Transverse colon (tissue), 4 donors: Measurements from ENCODE around the gene LY86. TPM values are rescaled to one million over a fixed set of nuclear protein-coding genes. Genes with fewer than 3 reads are reported as not detected.

Source experiments
- DNase-seq: peaks from one replicate; pipeline ENCODE4 v3.0.0-alpha.2; 2019
- H3K27ac ChIP-seq, 4 donors: fragments of 200-600 bp; sonication (generic); 2 replicates each; pipeline ENCODE4 v1.5.1; 2016 to 2018; ENCODE audit warnings: inconsistent platforms in 4 of 4
- H3K27me3 ChIP-seq: fragments of 200-600 bp; sonication (generic); 2 replicates; pipeline ENCODE4 v1.5.1; 2017; ENCODE audit warnings: inconsistent platforms
- H3K36me3 ChIP-seq, 4 donors: fragments of 200-600 bp; sonication (generic); 2 replicates each; pipeline ENCODE4 v1.5.1; 2017 to 2019; ENCODE audit warnings: inconsistent platforms in 4 of 4
- H3K4me1 ChIP-seq, 4 donors: fragments of 200-600 bp; sonication (generic); 2 replicates each; pipeline ENCODE4 v1.5.1; 2017 to 2020; ENCODE audit warnings: inconsistent platforms in 4 of 4
- H3K4me3 ChIP-seq, 4 donors: fragments of 200-600 bp; sonication (generic); 1 replicate in 1 of 4; 2 replicates in 3 of 4; pipeline versions ENCODE4 v1.5.1 to v1.6.1; 2017 to 2019; ENCODE audit warnings: inconsistent platforms in 4 of 4
- H3K9me3 ChIP-seq, 2 donors: fragments of 200-600 bp; sonication (generic); 2 replicates each; pipeline ENCODE4 v1.5.1; 2017 to 2019; ENCODE audit warnings: inconsistent platforms in 2 of 2
- EP300 ChIP-seq: sonication (generic); formaldehyde crosslinking; IDR thresholded peaks from one replicate; pipeline ENCODE4 v1.6.1; 2017; ENCODE audit warnings: antibody characterized with exemption, low read depth
- POLR2A ChIP-seq: fragments of 450-650 bp; IDR thresholded peaks from one replicate; pipeline ENCODE4 v1.6.1; 2016; ENCODE audit warnings: antibody characterized with exemption, mild to moderate bottlenecking, moderate library complexity
- POLR2AphosphoS5 ChIP-seq, 3 donors: sonication (generic); formaldehyde crosslinking; IDR thresholded peaks; one replicate each; pipeline ENCODE4 v1.6.1; 2016; ENCODE audit warnings: antibody characterized with exemption in 3 of 3
- WGBS, 2 donors: methylation state at CpG; one replicate each; pipeline ENCODE4 v1.1.5; 2018; ENCODE audit warnings: low coverage in 1 of 2; 5-methylcytosine and 5-hydroxymethylcytosine counted together
- in situ Hi-C, 4 donors: fragments of 200-750 bp; cut with MboI; loops; one replicate each; pipeline versions ENCODE4 v1.15.0 to v1.15.1; 2017; ENCODE audit warnings: low sequenced_read_pairs in 3 of 4, low pct_ligation_motif_present in 1 of 4, low pct_unique_long_range_greater_than_20kb in 1 of 4
- intact Hi-C: fragments of 100-400 bp; cut with DNase I; formaldehyde crosslinking; loops from one replicate; pipeline ENCODE4 v1.15.1; 2023; ENCODE audit warnings: low total_unique reads
- total RNA-seq, 4 donors: library from RNA; depleted of rRNA; stranded (reverse); fragments of >200 nt; gene quantifications; one replicate each; pipeline ENCODE4 v1.1.0, GENCODE V29; 2016
- TF ChIP-seq, protein P1 (sequence below), 5 experiments: fragments of 200-600 bp in 3 of 5; fragments of 450-650 bp in 2 of 5; sonication (generic) in 3 of 5; IDR thresholded peaks; 1 replicate in 2 of 5; 2 replicates in 3 of 5; pipeline ENCODE4 v1.5.1; 2016 to 2017; ENCODE audit warnings: antibody characterized with exemption in 5 of 5, inconsistent platforms in 3 of 5, mild to moderate bottlenecking in 2 of 5, moderate library complexity in 1 of 5

Gene LY86
- total RNA-seq, 4 donors from 2014 or later = 10.0 TPM; not detected in 3

DNA sequence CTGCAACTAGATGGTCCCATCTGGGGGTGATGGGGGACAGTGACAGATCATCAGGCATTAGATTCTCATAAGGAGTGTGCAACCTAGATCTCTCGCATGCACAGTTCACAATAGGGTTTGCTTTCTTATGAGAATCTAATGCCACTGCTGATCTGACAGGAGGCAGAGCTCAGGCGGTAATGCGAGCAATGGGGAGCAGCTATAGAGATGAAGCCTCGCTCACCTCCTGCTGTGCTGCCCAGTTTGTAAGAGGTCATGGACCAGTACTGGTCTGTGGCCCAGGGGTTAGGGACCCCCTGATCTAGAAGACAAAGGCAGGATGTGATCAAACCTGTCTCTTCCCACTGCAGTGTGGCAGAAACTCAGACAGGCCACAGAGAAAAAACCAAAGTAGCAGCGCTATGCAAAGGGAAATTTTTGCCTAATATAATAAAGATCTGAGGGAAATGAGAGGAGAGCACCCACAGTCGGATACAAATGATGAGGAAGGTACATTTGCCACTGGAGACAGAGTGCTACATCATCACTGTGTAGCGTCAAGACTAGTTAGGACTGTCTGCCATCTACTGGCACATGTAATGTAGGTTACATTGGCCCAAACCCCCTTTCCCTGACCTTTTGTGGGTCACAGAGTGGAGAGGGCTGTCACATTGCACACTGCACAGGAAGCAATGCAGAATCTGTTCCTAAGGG is 4.1 kb upstream of the LY86 start:
- in situ Hi-C loops = no loop called here
- Histone ChIP-seq H3K4me3 (no peak overlapping the region), H3K27ac (no peak overlapping the region), H3K27me3 (no peaks in the 10 kb centered on the region), H3K4me1 (peaks cover 0 to 8% (median 2%) of the 10 kb centered on the region in 4 donors), H3K9me3 (no peaks in the 10 kb centered on the region), H3K36me3 (no peaks in the 10 kb centered on the region)
- intact Hi-C loops = no loop called here
- 78 to 87% methylated on average over 2 to 7 of the region's 7 CpGs for WGBS, 2 donors
- DNase-seq = no peak
- TF ChIP-seq POLR2A = no peak
- TF ChIP-seq POLR2AphosphoS5 (IDR thresholded peaks at IDR 0.05) = no peak
- TF ChIP-seq EP300 = no peak
- TF ChIP-seq, protein P1, sequence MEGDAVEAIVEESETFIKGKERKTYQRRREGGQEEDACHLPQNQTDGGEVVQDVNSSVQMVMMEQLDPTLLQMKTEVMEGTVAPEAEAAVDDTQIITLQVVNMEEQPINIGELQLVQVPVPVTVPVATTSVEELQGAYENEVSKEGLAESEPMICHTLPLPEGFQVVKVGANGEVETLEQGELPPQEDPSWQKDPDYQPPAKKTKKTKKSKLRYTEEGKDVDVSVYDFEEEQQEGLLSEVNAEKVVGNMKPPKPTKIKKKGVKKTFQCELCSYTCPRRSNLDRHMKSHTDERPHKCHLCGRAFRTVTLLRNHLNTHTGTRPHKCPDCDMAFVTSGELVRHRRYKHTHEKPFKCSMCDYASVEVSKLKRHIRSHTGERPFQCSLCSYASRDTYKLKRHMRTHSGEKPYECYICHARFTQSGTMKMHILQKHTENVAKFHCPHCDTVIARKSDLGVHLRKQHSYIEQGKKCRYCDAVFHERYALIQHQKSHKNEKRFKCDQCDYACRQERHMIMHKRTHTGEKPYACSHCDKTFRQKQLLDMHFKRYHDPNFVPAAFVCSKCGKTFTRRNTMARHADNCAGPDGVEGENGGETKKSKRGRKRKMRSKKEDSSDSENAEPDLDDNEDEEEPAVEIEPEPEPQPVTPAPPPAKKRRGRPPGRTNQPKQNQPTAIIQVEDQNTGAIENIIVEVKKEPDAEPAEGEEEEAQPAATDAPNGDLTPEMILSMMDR (IDR thresholded peaks at IDR 0.05) = no peak

DNA sequence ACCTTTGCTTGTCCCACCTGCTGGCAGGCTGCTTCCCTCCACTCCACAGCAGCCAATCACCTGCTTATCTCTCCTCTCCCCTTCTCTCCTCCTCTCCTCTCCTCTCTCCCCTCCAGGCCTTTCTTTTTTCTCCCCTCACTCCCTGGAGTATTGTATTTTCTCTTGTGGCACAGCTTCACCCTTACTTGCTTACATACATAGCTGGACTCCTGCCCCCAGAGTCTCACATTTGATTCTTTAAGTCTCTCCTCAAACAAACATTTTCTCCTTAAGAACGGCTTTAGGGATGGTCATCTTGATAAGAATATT is 3.6 kb upstream of the LY86 start:
- intact Hi-C loops = no loop called here
- in situ Hi-C loops = no loop called here
- Histone ChIP-seq H3K4me3 (no peak overlapping the region), H3K9me3 (no peaks in the 10 kb centered on the region), H3K27me3 (no peaks in the 10 kb centered on the region), H3K4me1 (peaks cover 0 to 8% (median 2%) of the 10 kb centered on the region in 4 donors), H3K36me3 (no peaks in the 10 kb centered on the region), H3K27ac (no peak overlapping the region)
- 75% methylated on average over 1 of the region's 1 CpG; no CpG with 5 or more reads in 1 of the 2 donors for WGBS, 2 donors
- DNase-seq = no peak
- no peak for TF ChIP-seq POLR2AphosphoS5 (IDR thresholded peaks at IDR 0.05)
- TF ChIP-seq POLR2A = no peak
- TF ChIP-seq, protein P1 (IDR thresholded peaks at IDR 0.05) = no peak
- TF ChIP-seq EP300 = no peak

DNA sequence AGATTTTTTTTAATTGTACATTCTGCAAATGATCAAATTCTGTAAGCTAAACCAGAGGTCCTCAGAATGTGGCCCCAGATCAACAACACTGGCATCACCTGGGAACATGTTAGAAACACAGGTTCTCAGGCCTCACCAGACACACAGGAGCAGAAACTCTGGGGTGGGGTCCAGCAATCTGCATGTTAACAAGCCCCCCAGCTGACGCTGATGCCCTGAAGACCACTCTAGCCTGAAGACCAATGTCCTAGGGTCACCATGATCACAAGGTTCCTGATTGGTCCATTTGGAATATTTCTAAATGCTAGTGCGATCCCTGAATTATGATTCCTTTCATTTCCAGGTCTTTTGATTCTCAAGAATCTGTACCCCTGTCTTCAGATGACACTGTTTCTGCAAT is 2.4 kb upstream of the LY86 start:
- TF ChIP-seq EP300 (no peak), POLR2AphosphoS5 (IDR thresholded peaks at IDR 0.05) (no peak), POLR2A (no peak)
- TF ChIP-seq, protein P1 (IDR thresholded peaks at IDR 0.05) = no peak
- H3K27ac ChIP-seq = no peak overlapping the region
- no peaks in the 10 kb centered on the region for H3K36me3 ChIP-seq
- H3K4me3 ChIP-seq = no peak overlapping the region
- H3K9me3 ChIP-seq = no peaks in the 10 kb centered on the region
- intact Hi-C loops (no loop called here), in situ Hi-C loops (no loop called here)
- no peaks in the 10 kb centered on the region for H3K27me3 ChIP-seq
- H3K4me1 ChIP-seq = peaks cover 0 to 8% (median 2%) of the 10 kb centered on the region in 4 donors
- WGBS, 2 donors = 50 to 100% methylated on average over 1 to 2 of the region's 2 CpGs
- DNase-seq = no peak

DNA sequence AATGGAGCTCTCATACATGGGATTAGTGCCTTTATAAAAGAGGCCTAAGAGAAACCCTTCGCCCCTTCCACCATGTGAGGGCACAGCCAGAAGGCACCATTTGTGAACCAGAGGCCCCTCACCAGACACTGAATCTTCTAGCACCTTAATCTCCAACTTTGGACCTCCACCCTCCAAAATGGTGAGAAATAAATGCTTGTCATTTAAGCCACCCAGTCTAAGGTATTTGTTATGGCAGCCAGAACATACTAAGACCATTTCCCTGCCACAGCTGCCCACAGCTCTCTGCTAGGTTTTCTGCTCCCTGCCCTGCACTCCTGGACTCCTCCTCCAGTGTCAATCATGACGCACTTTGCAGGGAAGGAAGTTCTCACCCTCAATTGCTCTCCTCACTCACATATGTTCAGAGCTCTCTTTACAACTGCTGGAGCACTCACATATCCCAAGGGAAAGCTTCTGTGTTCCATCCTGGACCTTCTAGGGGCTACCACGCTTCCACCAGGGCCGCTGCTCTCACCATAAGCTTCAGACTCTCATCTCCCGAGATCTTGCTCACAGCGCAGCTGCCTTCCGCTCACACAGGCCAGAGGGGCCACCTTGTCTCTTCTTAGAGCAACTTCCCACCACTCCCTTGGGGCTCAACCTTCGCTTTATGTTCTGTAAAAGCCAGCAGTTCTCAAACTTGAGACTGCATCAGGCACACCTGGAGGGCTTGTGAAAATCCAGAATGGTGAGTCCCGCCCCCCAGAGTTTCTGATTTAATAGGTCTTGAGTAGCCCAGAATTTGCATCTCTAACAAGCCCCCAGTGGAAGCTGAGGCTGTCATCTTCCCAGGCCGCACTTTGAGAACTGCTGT is 1.6 kb upstream of the LY86 start:
- Histone ChIP-seq H3K27ac (no peak overlapping the region), H3K36me3 (no peaks in the 10 kb centered on the region), H3K9me3 (no peaks in the 10 kb centered on the region), H3K27me3 (no peaks in the 10 kb centered on the region), H3K4me3 (no peak overlapping the region), H3K4me1 (peaks cover 0 to 8% (median 2%) of the 10 kb centered on the region in 4 donors)
- DNase-seq = no peak
- in situ Hi-C loops = no loop called here
- 85 to 89% methylated on average over 5 to 10 of the region's 10 CpGs for WGBS, 2 donors
- TF ChIP-seq, protein P1 (IDR thresholded peaks at IDR 0.05) = no peak
- TF ChIP-seq POLR2AphosphoS5 (IDR thresholded peaks at IDR 0.05) = no peak
- no peak for TF ChIP-seq EP300
- no peak for TF ChIP-seq POLR2A
- intact Hi-C loops = no loop called here
